Bronchial epithelial cell (primary cell): ENCODE results near the gene ADAMTS2. TPM values are rescaled to one million over a fixed set of nuclear protein-coding genes. Genes with fewer than 3 reads are reported as not detected.

Experiments used
- DNase-seq: peaks from one replicate; pipeline ENCODE4 v3.0.0-alpha.2; 2010; ENCODE audit warnings: low read depth
- FAIRE-seq: peaks from 2 replicates; lab custom pipeline; 2011; peaks lifted over from hg19 to GRCh38; lab: Jason Lieb, UNC
- H3K27me3 ChIP-seq: 2 replicates; pipeline ENCODE4 v1.5.1; 2011; ENCODE audit warnings: low read length; ENCODE audit not compliant: control insufficient read depth, insufficient read depth
- H3K36me3 ChIP-seq: 2 replicates; pipeline ENCODE4 v1.5.1; 2011; ENCODE audit warnings: low read length; ENCODE audit not compliant: control insufficient read depth, insufficient read depth
- H3K4me3 ChIP-seq: 2 replicates; pipeline ENCODE4 v1.5.1; 2011; ENCODE audit warnings: mild to moderate bottlenecking, low read depth, low read length, control low read depth
- total RNA-seq: library from RNA; depleted of rRNA; stranded (reverse); fragments of >200 nt; gene quantifications from 2 replicates; pipeline ENCODE4 v1.2.1, GENCODE V29; 2014
- TF ChIP-seq, protein P1 (sequence below): IDR thresholded peaks from 2 replicates; pipeline ENCODE4 v1.5.1; 2011; ENCODE audit warnings: mild to moderate bottlenecking, moderate library complexity, low read length, control low read depth, inconsistent platforms; ENCODE audit not compliant: insufficient read depth, severe bottlenecking

Gene ADAMTS2
- total RNA-seq, 1 donor from 2014 or later, result 0.26 TPM

DNA sequence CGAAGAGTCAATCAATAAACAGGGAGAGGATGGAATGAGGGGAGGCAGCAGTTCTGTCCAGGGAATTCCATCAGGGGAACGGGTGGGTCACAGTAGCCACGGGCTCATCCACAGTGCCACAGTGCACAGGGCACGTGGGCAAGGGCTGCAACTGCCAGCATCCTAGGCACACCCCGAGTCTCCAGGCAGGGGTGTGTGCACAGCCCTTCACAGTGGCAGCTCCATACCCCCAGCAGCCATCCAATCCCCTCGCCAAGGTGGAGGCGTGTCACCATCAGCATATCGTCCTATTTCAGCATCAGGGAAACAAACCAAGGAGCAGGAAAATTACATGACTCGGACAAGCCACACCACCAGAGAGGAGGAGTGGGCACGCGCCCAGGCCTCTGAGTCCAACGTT lies 133.6 kb downstream of the ADAMTS2 start:
- FAIRE-seq, result no peak
- no peak overlapping the region for H3K4me3 ChIP-seq
- no peaks in the 10 kb centered on the region for H3K36me3 ChIP-seq
- no peak for DNase-seq
- no peaks in the 10 kb centered on the region for H3K27me3 ChIP-seq
- TF ChIP-seq, protein P1, sequence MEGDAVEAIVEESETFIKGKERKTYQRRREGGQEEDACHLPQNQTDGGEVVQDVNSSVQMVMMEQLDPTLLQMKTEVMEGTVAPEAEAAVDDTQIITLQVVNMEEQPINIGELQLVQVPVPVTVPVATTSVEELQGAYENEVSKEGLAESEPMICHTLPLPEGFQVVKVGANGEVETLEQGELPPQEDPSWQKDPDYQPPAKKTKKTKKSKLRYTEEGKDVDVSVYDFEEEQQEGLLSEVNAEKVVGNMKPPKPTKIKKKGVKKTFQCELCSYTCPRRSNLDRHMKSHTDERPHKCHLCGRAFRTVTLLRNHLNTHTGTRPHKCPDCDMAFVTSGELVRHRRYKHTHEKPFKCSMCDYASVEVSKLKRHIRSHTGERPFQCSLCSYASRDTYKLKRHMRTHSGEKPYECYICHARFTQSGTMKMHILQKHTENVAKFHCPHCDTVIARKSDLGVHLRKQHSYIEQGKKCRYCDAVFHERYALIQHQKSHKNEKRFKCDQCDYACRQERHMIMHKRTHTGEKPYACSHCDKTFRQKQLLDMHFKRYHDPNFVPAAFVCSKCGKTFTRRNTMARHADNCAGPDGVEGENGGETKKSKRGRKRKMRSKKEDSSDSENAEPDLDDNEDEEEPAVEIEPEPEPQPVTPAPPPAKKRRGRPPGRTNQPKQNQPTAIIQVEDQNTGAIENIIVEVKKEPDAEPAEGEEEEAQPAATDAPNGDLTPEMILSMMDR, result no peak

DNA sequence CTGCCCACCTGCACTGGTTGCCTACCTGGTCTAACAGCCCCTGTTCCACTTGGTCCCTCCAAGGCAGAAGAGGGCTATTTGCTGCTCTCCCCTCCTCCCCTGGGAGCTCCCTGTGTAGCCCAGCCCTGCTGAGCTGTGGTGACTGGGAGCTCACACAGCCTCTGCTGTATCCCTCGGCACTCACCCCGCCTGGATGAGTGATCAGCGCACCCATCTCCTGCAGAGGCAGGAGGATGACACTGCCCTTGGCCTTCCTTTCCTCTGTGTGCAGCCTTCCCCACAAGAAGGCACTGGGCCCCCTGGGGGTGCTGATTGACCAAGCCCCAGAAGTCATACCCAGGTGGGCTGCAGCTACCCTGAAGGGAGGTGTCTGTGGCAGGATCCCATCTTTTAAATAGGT lies 134.2 kb downstream of the ADAMTS2 start:
- Histone ChIP-seq H3K36me3 (no peaks in the 10 kb centered on the region), H3K4me3 (no peak overlapping the region), H3K27me3 (no peaks in the 10 kb centered on the region)
- FAIRE-seq (no peak), DNase-seq (no peak)
- TF ChIP-seq, protein P1, result no peak

DNA sequence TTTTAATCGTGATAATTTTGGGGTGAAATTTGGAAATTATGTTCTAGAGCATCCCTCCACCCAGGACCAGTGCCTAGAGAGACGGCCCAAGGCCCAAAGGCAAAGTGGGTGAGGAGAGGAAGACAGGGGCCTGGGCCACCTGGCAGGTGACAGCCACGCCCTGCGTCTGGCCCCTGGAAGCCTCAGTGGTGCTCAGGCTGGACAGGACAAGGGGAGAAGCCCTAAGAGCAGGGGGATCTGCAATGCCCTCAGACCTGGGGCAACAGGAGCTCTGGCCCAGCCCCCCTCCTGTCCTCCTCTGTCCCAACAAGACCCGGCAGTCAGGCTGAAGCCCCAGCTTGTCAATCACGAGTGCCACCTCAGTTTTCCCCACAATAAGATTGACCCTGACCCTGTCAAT lies 134.8 kb downstream of the ADAMTS2 start:
- TF ChIP-seq, protein P1, result no peak
- DNase-seq (no peak), FAIRE-seq (no peak)
- Histone ChIP-seq H3K36me3 (no peaks in the 10 kb centered on the region), H3K27me3 (no peaks in the 10 kb centered on the region), H3K4me3 (no peak overlapping the region)

DNA sequence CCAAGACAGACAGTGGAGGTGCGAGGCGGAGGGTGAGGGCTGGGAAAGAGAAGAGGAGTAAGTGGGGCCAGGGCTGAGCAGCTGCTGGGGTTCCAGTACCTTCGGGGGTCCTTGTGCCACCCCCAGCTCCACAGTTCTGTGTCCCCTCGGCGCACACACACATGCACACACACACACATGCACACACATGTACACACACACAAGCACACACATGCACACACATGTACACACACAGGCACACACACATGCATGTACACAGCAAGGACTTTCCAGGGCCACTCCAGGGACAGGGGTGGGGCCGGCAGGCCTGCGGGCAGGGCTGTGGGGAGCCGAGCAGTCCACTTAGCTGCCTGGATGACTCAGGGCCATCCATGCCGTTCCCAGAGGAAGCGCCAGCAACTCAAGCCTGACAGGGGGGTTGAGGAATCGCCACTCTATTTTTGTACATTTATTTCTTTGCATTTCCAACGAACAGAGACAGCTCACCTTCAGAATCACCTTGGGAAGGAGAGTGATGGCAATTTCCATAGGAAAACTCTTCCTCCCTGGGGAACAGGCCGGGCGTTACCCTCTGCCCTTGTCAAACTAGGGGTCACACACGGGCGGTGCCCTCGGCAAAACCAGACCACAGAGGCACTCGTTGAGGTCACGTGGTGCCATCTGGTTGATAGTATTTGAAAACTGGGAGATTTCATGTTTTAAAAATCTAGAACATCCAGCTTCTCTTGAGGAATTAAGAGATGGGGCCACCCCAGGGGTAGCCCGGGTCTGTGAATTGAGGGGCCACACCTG lies 135.7 kb downstream of the ADAMTS2 start:
- Histone ChIP-seq H3K36me3 (no peaks in the 10 kb centered on the region), H3K27me3 (no peaks in the 10 kb centered on the region), H3K4me3 (no peak overlapping the region)
- FAIRE-seq (no peak), DNase-seq (no peak)
- TF ChIP-seq, protein P1, result no peak

DNA sequence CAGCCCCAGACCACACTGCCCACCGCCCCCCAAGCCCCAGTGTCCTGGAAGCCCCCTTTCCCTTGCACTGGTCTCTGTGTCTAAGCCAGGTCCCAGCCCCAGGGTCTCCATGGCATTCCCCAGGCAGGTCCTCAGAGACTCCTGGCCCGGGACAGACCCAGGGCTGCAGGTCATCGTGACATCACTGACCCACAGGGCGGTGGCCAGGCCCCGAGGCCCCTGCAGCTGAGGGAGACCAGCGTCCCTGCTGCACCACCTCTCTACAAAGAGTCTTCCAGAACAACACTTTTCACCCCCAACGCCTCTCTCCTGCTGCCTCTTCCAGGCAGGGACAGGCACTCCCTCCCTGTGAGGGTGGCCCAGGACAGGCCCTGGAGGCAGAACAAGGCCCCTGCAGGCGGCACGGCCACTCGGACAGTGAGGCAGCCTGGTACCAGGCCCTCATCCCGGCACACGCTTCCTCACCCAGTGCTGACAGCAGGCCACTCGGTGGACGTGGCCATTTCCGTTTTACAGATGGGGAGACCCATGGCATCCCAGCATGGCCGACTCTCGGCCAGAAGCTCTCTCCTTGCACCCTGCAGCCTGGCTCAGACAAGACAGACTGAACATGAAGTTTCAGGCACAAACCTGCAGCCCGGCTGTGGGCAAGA lies 136.4 kb downstream of the ADAMTS2 start:
- H3K27me3 ChIP-seq, result no peaks in the 10 kb centered on the region
- FAIRE-seq, result no peak

More for the DNA sequence above, 136.4 kb downstream of the ADAMTS2 start:
- no peaks in the 10 kb centered on the region for H3K36me3 ChIP-seq
- DNase-seq, result no peak
- TF ChIP-seq, protein P1, result no peak
- no peak overlapping the region for H3K4me3 ChIP-seq
